Activated CD8-positive, alpha-beta memory T cell treated with anti-CD3 and anti-CD28 coated beads for 24 hours (primary cell): ENCODE data around the gene PCSK6.
"Not testable (repeated sequence)": the region's sequence is repeated elsewhere in the genome, so short reads cannot be mapped to it uniquely, and the experiment has no call there.

Experiments used
- DNase-seq: peaks from one replicate; pipeline ENCODE4 v3.0.0-alpha.2; 2020

The PCSK6 gene

GRCh38 chr15:101458908-101459578 lies 30.5 kb downstream of the PCSK6 start:
- no peak for DNase-seq

DNA sequence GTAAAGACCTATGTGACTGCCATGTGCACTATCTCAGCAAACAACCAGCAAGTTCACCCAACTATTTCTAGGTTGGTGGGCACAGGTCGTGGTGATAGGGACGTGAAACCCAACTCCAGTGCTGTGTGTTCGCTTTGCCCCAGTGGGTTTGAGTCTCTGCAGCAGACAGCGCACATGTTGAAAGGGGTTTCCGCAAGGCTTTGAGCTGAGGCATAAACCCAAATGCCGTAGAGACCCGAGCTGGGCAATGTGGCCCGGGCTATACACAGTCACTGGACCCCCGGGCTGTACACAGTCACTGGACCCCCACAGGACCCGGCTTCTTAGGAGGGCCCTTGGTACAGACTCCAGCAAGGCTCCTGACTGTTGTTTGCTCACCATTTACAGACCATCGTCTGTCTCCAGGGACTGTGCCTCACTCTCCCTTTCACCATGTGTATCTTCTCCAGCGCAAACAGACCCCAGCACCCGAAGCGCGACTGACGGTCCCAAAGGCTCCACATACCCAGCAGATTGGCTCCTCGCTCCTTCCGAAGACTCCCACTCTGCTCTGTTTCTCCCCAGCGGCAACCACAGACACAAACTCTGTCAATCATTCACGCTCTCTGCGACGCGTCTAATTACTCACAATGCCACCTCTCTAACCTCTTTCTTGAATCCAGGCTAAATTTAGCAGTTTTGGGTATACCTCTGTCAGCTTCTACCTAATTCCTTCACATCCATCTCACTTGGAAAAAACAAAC lies 31.2 kb downstream of the PCSK6 start:
- no peak for DNase-seq

- no peak for DNase-seq
These were observed 31.8 kb downstream of the PCSK6 start for GRCh38 chr15:101457696-101458095.

DNA sequence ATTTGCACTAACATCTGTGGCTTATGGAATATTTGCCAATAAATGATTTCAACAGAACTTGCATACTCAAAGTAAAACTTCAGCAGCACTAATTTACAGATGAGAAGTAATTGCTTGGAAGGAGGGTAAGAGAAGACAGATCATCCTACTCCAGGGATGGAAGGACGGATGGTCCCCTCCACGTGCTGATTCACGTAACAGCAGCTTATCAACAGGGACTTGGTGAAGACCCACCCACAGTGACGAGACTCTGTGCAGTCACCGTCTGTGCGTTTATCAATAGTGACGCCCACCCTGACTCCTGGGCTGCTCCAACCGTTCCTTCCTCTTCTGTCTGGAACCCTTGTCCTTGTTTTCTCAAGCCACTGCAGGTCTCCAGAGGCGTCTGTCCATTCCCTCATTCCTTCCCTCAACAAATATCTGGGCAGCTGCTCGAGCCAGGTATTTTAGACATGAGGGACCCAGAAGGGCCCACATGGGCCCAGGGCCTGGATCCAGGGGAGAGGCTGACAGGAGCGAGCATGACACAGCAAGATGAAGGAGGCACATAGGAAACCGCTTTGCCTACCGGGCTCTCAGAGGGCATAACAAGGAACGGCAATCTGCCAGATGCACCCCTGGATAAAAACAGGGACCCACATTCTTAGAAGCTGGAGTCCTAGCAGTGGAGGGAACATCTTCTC lies 33.3 kb downstream of the PCSK6 start:
- DNase-seq = no peak

- no peak for DNase-seq
These were observed 34.0 kb downstream of the PCSK6 start for GRCh38 chr15:101455291-101456025.

- DNase-seq = not testable (repeated sequence)
These were observed 34.7 kb downstream of the PCSK6 start for GRCh38 chr15:101454781-101455180.

DNA sequence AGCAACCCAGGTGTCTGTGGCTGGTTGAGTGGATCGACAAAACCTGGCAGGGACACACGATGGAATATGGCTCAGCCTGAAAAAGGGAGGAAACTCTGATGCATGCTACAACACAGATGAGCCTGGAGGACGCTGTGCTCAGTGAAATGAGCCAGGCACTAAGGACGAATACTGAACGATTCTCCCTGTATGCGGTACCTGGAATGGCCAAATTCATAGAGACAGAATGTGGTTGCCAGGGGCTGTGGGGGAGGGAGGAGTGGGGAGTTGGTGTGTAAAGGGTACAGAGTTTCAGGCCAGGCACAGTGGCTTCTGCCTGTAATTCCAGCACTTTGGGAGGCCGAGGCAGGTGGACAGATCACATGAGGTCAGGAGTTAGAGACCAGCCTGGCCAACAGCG lies 35.1 kb downstream of the PCSK6 start:
- DNase-seq = no peak

DNA sequence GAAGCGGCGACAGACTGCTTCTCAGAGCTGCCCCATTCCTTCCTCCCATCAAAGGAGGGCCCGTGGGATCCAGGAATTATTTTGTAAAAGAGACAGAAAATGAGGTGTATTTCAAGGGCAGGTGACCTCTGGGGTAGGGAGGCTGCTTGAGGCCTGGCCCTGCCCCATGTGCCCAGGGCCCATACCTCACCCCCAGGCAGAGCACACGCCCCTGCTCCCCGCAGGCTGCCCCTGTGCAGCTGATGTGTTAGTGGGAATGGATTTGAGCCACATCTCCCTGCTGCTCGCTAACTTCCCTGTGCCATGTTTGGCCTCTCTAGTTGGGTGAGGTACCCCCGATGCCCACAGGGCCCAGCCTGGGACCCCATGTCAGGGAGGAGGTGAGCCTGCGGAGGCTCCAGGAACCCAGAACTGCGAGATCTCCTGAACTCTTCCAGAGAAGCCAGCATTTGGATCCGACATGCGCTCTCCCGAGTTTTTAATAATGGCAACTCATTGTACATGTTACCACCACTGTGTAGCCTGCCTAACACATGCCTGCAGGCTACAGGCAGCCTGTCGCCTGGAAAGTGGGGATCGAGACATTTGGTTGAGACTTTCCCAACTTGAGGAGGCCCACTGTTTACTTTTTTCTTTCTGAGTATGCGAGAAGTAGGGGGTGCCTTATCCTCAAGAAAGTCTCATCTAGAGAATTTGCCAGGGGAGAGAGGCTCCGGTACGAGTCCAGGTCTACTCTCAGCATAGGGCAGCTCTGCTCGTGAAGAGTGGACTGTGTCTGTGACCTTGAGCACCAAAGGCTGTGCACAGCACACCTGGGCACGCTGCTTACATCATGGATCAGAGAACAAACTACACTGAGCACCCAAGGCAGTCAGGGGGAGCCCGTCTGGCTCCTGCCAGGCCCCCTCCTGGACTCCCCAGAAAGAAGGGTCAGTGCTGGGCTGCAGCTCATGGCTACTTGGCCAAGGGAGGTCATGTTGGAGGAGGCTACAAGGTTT lies 36.1 kb downstream of the PCSK6 start:
- DNase-seq = no peak

DNA sequence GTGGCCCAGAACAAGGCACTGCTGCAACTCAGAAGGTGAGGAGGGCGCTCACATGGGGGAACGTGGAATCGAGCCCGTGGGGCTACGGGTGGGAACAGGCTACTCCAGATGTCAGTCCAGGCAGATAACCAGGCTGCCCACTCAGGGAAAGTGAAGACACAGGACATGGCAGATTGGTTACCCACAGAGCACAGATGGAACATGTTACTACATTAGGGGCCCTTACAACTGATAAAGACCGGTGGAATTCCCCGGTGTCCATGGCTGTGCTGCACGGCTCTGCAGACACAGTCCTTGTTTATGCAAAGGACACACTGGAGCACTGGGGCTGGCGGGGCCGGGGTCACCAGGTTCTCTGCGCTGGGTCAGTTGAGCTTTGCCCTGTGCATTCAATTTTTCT lies 36.9 kb downstream of the PCSK6 start:
- no peak for DNase-seq

- no peak for DNase-seq
These were observed 37.7 kb downstream of the PCSK6 start for GRCh38 chr15:101451846-101452245.

DNA sequence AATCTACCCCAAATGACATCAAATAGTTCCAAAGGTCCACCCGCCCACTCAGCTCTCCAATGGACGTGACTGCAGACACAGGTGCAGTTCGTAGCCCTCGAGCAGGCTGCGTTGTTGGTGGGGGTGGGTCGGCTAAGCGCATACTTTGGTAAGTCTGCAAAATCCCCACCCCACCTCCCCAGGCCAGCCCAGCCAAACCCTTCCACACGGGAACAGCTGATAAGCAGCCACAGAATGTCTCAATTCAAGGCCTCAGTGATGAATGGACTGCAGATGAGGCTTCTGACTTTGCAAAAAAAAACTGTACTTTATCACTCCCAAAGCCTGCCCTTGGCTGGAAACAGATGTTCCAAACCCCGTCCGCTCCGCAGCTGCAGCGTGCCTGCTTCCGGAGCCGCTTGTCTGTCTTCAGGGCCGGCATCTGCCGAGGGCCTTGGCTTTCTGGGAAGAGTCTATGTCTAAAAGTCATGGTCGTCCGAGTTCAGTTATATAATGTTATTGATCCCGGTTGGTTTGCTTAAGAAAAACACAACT lies 38.2 kb downstream of the PCSK6 start:
- no peak for DNase-seq

DNA sequence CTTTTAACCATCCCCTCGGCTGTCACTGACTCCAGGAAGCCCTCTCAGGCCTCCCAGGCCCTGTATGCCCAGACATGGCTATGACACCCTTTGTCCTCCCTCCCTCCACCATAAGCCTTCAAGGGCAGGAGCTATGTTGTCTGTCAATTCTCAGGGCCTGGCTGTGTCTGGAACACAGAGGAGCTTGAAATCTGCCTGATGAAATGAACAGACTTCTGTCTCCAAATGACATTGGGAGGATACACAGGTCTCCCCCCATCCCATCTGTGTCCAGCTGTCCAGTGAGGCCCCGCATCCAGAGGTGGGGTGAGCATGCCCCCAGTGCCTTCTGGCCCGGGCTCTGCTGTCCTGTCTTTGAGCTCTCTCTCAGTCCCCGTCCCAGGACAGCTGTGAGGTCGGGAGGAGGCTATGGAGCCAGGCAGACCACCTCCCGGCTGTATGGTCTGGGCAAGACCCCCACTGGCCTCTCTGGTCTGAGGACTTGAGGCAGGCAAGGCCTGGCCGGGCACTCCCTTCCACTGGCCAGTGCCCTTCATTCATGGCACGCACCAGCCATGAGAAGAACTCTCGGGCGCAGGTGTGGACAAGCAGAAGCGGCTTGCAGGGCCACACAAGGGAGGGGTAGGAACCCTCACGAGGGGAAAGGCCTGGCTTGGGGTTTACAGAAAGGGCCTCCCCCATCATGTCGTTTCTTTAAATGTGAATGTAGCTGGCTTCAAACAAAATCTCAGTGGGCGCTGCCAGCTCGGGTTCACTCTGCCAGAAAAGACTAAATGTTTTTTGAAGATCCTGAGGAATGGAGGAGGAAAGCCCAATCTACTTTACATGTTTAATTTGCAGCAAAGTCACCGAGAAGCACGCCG lies 38.9 kb downstream of the PCSK6 start:
- no peak for DNase-seq

DNA sequence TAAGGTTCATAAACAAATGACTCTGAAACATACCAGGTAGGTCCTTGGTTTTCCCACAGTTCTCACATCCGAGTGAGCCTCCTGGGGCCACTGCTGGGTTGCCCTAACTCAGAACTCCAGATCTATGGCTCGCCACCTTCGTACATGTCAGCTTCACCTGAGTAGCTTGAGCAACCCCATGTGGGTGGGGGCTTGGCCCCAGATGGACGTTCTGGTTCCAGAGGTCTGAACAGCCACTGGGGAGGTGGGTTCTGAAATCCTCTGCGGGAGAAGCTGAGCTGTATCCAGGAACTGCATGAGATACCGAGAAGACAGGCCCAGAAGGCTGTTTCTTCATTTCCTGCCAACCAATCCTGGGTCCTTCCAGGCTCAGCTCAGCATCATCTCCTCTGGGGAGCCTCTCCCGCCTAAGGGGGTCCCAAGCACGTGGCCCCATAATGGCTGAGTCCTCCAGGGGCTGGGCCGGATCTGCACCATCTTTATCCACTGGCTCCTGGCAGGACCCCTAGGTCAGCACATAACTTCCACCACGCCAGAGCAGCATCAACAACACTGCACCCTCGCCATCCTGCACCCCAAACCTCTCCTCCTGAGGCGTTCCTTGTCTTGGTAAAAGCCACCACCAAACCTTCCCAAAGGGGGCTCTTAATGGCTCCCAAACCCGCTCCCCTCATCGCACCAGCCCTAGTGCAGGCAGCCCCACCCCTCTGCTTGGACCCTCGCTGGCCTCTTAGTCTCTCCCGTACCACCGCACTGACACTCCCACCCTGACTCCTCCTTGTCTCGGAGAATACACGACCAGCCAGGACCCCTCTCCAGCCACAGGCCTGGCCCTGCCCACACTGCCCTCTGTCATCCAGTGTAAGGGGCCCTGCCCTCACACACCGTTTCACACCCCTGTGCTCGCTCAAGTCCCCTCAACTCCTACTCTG lies 39.8 kb downstream of the PCSK6 start:
- no peak for DNase-seq

GRCh38 chr15:101448336-101448735 lies 41.2 kb downstream of the PCSK6 start:
- DNase-seq = no peak

- peak; percentile 47 for DNase-seq
These were observed 41.9 kb downstream of the PCSK6 start for GRCh38 chr15:101447561-101448071.

DNA sequence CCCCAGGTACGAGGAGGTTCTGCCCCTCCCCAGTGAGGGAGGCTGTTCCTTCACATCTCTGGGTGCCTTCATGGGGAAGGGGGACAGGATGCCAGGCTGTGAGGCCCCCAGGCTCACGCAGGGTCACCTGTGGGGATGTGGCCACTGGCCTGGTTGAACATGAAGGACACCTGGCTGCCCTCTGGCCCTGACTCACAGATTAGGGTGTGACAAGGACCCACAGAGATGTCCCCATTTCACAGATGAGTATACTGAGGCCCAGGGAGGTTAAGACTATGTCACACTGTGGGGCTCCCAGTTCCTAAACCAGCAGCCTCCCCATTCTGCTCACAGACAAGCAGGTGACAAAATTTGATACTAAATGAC lies 42.4 kb downstream of the PCSK6 start:
- no peak for DNase-seq

DNA sequence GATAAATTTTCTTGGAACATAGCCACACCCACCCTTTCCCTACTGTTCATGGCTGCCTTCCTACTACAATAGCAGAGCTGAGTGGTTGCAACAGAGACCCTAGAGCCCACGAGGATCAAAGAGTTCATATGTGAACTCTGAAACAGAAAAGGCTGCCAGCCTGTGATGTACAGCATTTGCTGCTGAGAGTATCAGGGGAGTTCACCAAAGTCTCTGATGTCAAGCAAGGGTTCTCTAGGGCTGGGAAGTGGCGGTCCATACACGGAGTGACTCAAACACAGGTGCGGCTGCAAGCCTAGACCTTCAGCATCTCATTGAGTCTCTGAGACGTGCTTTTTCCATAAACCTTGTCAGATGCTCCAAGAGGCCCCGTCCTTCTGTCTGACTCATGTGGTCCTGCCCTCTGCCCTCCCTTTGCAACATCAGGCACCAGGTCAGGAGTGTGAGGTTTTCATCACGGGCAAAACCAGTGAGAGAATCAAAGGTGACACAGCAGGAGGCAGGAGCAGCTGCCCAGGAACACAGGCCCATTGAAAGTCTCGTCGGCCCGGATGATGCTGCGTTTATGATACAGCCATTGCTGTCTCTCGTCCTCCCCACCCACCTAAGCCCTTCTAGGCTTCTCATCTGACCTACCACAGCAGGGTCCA lies 42.9 kb downstream of the PCSK6 start:
- DNase-seq = peak; percentile 47

- DNase-seq = no peak
These were observed 43.7 kb downstream of the PCSK6 start for GRCh38 chr15:101445562-101446517.
